Left ventricle myocardium inferior (tissue), 1 donor: Measurements from ENCODE around the gene UST. TPM values are rescaled to one million over a fixed set of nuclear protein-coding genes. Genes with fewer than 3 reads are reported as not detected.

Source experiments
- DNase-seq: peaks from one replicate; pipeline ENCODE4 v3.0.0-alpha.2; 2020
- H3K27ac ChIP-seq: fragments of 200-600 bp; replicated peaks from 2 replicates; pipeline ENCODE4 v1.8.0; 2021
- H3K27me3 ChIP-seq: fragments of 200-600 bp; 2 replicates; pipeline ENCODE4 v1.8.0; 2021; ENCODE audit warnings: low read depth
- H3K36me3 ChIP-seq: fragments of 200-600 bp; 2 replicates; pipeline ENCODE4 v1.8.0; 2021
- H3K4me1 ChIP-seq: fragments of 200-600 bp; 2 replicates; pipeline ENCODE4 v1.8.0; 2021
- H3K4me3 ChIP-seq: fragments of 200-600 bp; 2 replicates; pipeline ENCODE4 v1.8.0; 2021; ENCODE audit warnings: mild to moderate bottlenecking, moderate library complexity
- H3K9me3 ChIP-seq: fragments of 200-600 bp; replicated peaks from 2 replicates; pipeline ENCODE4 v1.8.0; 2021
- intact Hi-C: fragments of 100-400 bp; cut with micrococcal nuclease; formaldehyde crosslinking; loops from one replicate; pipeline ENCODE4 v1.11.0; 2022
- total RNA-seq: library from RNA; stranded (reverse); fragmentation: NEBNext Ultra II Directional; extraction: Animal tissue kit (Norgen Biotek cat#: 25700); gene quantifications from one replicate; pipeline ENCODE4 v1.2.1, GENCODE V29; 2021
- TF ChIP-seq, protein P1 (sequence below): fragments of 200-600 bp; IDR thresholded peaks from 2 replicates; pipeline ENCODE4 v1.8.0; 2021; ENCODE audit warnings: antibody characterized with exemption, mild to moderate bottlenecking, borderline replicate concordance
- donor health status: DM: no; HTN: yes; CAD: no; lungs with severe emphysema.

UST gene
- total RNA-seq, 1 donor from 2014 or later, result 3.3 TPM

DNA sequence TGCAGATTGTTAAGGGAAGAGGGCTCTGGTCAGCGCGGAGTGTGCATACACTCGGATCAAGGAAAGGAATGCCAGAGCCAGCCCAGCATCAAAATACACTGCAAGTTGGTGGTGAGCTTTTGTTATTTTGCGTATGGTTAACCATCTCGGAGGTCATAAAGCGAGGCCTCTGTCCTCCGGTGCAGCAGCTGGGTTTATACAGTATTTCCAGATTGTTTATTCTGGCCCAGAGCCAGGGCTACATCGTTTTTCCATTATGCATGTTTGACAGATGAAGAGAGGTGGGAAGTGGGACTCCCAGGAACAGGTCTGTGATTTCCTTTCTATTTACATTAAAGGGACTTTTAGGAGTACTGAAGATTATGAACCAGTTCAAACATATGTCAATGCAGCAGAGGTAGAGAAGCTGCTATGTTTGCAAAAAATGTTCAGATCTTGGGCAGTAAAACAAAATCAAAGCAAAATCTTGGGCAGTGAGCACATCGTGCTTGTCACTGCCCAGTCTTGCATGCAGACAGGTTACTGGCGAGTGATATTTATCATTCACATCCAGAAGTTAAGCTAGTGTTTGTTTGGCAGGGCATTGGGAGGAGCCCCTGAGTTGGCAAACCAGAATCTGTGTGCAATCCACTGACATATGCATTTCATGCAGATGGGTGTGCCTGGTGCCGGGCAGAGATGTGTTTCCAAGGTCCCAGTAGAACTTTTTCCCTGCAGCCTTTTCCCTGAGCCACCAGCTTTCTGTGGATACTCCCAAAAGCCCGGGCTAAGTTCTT is 314.3 kb downstream of the UST start:
- peaks cover 56% of the 10 kb centered on the region for H3K4me1 ChIP-seq
- H3K27me3 ChIP-seq, result no peaks in the 10 kb centered on the region
- H3K9me3 ChIP-seq, result no peaks in the 10 kb centered on the region
- TF ChIP-seq, protein P1, sequence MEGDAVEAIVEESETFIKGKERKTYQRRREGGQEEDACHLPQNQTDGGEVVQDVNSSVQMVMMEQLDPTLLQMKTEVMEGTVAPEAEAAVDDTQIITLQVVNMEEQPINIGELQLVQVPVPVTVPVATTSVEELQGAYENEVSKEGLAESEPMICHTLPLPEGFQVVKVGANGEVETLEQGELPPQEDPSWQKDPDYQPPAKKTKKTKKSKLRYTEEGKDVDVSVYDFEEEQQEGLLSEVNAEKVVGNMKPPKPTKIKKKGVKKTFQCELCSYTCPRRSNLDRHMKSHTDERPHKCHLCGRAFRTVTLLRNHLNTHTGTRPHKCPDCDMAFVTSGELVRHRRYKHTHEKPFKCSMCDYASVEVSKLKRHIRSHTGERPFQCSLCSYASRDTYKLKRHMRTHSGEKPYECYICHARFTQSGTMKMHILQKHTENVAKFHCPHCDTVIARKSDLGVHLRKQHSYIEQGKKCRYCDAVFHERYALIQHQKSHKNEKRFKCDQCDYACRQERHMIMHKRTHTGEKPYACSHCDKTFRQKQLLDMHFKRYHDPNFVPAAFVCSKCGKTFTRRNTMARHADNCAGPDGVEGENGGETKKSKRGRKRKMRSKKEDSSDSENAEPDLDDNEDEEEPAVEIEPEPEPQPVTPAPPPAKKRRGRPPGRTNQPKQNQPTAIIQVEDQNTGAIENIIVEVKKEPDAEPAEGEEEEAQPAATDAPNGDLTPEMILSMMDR, result no peak
- no peaks in the 10 kb centered on the region for H3K36me3 ChIP-seq
- H3K27ac ChIP-seq, result no peak overlapping the region
- DNase-seq, result no peak
- intact Hi-C loops, result no loop called here
- H3K4me3 ChIP-seq, result no peak overlapping the region

DNA sequence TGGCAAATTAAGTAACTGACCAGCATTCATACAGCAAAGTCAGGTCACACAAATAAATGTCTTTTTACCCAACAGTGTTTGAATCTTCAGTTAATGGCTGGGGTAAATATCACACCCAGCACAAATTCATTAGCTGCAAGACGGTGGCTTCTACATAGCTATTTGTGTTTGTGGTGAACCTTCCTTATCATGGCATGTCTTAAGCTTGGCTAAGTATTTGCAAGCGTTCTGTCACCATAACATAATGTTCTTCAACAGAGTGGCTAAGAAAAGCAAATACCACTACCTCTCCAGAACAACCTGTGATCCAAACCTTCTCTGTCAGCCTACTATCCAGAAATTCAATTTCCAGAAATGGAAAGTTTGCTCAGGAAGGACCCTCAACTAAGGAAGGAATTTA is 315.1 kb downstream of the UST start:
- DNase-seq, result no peak
- no peak overlapping the region for H3K27ac ChIP-seq
- no peak overlapping the region for H3K4me3 ChIP-seq
- TF ChIP-seq, protein P1, result no peak
- no peaks in the 10 kb centered on the region for H3K9me3 ChIP-seq
- peaks cover 53% of the 10 kb centered on the region for H3K4me1 ChIP-seq
- no peaks in the 10 kb centered on the region for H3K27me3 ChIP-seq
- H3K36me3 ChIP-seq, result no peaks in the 10 kb centered on the region
- intact Hi-C loops, result no loop called here

DNA sequence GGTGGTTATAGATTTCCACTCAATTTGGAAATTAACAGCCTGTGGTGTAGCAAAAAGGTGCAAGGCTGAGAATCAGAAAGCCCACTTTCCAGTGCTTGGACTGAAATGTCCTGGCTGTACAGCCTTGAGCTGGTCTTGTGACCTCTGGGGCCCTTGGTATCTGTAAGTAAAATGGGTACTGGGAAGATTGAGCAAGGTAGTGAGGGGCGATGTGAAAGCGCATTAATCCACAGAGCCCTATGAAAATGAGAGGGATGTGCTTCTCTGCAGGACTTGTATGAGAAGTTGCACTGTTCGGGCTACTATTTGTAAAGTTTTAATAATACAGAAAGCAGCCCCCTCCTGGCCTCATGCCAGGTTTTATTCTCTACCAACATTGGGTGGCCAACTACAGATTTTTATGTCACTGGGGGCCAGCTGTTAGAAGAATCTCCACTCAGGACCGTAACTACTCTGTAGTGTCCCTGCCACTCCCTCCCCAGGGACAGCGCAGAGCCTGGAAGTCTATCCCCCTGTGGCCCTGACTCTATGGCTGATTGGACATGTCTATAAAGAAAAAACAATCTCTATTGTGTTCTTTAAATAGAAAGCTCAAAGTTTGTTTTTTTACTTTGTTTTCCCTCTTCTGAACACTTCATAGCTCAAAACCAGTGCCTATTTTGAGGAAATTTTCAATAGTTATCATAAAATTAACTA is 316.0 kb downstream of the UST start:
- Histone ChIP-seq H3K4me3 (no peak overlapping the region), H3K27me3 (no peaks in the 10 kb centered on the region), H3K27ac (no peak overlapping the region), H3K9me3 (no peaks in the 10 kb centered on the region), H3K4me1 (peaks cover 50% of the 10 kb centered on the region), H3K36me3 (no peaks in the 10 kb centered on the region)
- DNase-seq, result no peak
- intact Hi-C loops, result no loop called here
- TF ChIP-seq, protein P1, result no peak

DNA sequence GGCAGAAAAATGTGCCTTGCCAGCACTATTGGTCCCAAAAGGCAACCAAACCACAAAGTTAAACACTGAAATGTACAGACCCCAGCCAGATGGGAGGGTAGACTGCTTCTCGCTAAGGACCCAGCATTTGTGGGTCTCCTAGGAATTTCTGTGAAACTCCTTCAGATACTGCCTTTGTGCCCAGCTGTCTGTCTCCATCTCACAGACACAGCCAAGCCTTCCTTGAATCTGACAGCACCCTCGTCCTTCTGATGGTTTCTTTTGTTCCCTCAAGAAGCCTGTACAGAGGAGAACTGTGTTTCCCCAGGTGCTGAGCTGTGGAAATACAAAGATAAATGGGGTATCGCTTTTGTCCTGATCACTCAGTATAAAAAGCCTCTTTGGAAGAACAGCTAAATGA is 316.6 kb downstream of the UST start:
- H3K9me3 ChIP-seq, result no peaks in the 10 kb centered on the region
- no peak for DNase-seq
- H3K27me3 ChIP-seq, result no peaks in the 10 kb centered on the region
- intact Hi-C loops, result no loop called here
- no peak overlapping the region for H3K27ac ChIP-seq
- no peak overlapping the region for H3K4me3 ChIP-seq
- no peaks in the 10 kb centered on the region for H3K36me3 ChIP-seq
- H3K4me1 ChIP-seq, result peaks cover 50% of the 10 kb centered on the region
- TF ChIP-seq, protein P1, result no peak

DNA sequence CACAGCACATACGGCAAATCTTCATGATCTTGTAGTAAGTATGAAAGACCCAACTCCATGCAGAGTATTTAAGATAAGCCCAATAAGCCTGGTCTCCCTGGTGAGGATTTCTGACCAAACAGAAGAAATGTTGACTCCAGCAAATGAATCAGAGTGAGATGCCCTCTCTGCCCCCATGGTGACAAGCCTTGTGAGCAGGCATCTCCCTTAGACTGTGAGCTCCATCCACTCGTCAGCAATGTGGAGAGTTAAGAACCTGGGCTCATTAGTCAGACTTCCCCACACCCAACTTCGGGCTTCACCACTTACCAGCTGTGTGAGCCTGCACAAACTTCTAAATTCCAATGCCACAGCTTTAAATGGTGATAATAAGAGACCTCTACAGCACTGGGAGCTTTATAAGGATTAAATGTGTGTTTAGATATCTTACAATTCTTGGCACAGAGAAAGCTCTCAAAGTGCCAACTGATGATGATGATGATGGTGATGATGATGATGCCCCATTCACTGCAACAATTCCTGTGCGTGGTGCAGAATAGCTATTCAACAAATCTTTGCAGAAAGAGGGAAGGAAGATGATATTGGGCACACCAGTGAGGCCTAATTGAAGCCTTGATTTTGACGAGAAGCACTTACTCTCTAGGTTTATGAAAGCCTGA is 317.3 kb downstream of the UST start:
- TF ChIP-seq, protein P1, result no peak
- H3K4me3 ChIP-seq, result no peak overlapping the region
- H3K27ac ChIP-seq, result no peak overlapping the region
- H3K36me3 ChIP-seq, result no peaks in the 10 kb centered on the region
- intact Hi-C loops, result no loop called here
- H3K4me1 ChIP-seq, result peaks cover 50% of the 10 kb centered on the region
- no peak for DNase-seq
- no peaks in the 10 kb centered on the region for H3K27me3 ChIP-seq
- H3K9me3 ChIP-seq, result no peaks in the 10 kb centered on the region
